Hepatocyte (in vitro differentiated cells): ENCODE measurements around the gene VPS51. TPM values are rescaled to one million over a fixed set of nuclear protein-coding genes. Genes with fewer than 3 reads are reported as not detected.

Experiments
- DNase-seq: peaks from one replicate; pipeline ENCODE4 v3.0.0-alpha.2; 2016; ENCODE audit warnings: low spot score
- H2AFZ ChIP-seq: fragments of 200-600 bp; sonication (generic); 2 replicates; pipeline ENCODE4 v1.6.0; 2016; ENCODE audit warnings: antibody characterized with exemption, mild to moderate bottlenecking
- H3K27ac ChIP-seq: fragments of 200-600 bp; sonication (generic); 2 replicates; pipeline ENCODE4 v1.5.1; 2016; ENCODE audit warnings: mild to moderate bottlenecking
- H3K27me3 ChIP-seq: fragments of 200-600 bp; sonication (generic); 2 replicates; pipeline ENCODE4 v1.6.1; 2016
- H3K36me3 ChIP-seq: fragments of 200-600 bp; sonication (generic); replicated peaks from 2 replicates; pipeline ENCODE4 v1.5.1; 2016; ENCODE audit warnings: low read depth; ENCODE audit not compliant: insufficient read depth
- H3K4me1 ChIP-seq: fragments of 200-600 bp; sonication (generic); 2 replicates; pipeline ENCODE4 v1.5.1; 2016; ENCODE audit warnings: mild to moderate bottlenecking, moderate library complexity; ENCODE audit not compliant: insufficient read depth
- H3K4me2 ChIP-seq: fragments of 200-600 bp; sonication (generic); 2 replicates; pipeline ENCODE4 v1.6.0; 2016
- H3K4me3 ChIP-seq: fragments of 200-600 bp; sonication (generic); 2 replicates; pipeline ENCODE4 v1.5.1; 2016; ENCODE audit warnings: mild to moderate bottlenecking
- H3K79me2 ChIP-seq: fragments of 200-600 bp; sonication (generic); 2 replicates; pipeline ENCODE4 v1.6.0; 2017; ENCODE audit warnings: mild to moderate bottlenecking
- H3K9me2 ChIP-seq: fragments of 200-600 bp; sonication (generic); replicated peaks from 2 replicates; pipeline ENCODE4 v1.6.0; 2017; ENCODE audit warnings: mild to moderate bottlenecking; ENCODE audit not compliant: insufficient read depth
- H3K9me3 ChIP-seq: fragments of 200-600 bp; sonication (generic); 2 replicates; pipeline ENCODE4 v1.5.1; 2016; ENCODE audit warnings: low read depth, mild to moderate bottlenecking
- H4K20me1 ChIP-seq: fragments of 200-600 bp; sonication (generic); 2 replicates; pipeline ENCODE4 v1.6.0; 2016; ENCODE audit warnings: mild to moderate bottlenecking; ENCODE audit not compliant: insufficient read depth, poor library complexity, severe bottlenecking
- CTCF ChIP-seq: fragments of 200-600 bp; sonication (generic); IDR thresholded peaks from 2 replicates; pipeline ENCODE4 v1.5.1; 2016; ENCODE audit warnings: antibody characterized with exemption, mild to moderate bottlenecking; ENCODE audit not compliant: poor library complexity
- EZH2 ChIP-seq: fragments of 200-600 bp; sonication (generic); IDR thresholded peaks from 2 replicates; pipeline ENCODE4 v1.6.1; 2016; ENCODE audit warnings: antibody characterized with exemption, mild to moderate bottlenecking, borderline replicate concordance
- EZH2phosphoT487 ChIP-seq: fragments of 200-600 bp; sonication (generic); IDR thresholded peaks from one replicate; pipeline ENCODE4 v1.6.1; 2018; ENCODE audit warnings: antibody characterized with exemption, mild to moderate bottlenecking, low read depth, moderate library complexity; ENCODE audit not compliant: unreplicated experiment, severe bottlenecking
- WGBS: methylation state at CpG from one replicate; pipeline ENCODE4 v1.1.6; 2016; ENCODE audit warnings: low lambda C conversion rate; ENCODE audit errors: missing lambda C conversion rate; 5-methylcytosine and 5-hydroxymethylcytosine counted together
- polyA plus RNA-seq: library from polyadenylated mRNA; unstranded; fragments of >200 nt; fragmentation: Nextera tagmentation; extraction: Ambion mirVana; gene quantifications from 2 replicates; pipeline ENCODE4 v1.2.1, GENCODE V29; 2016
- total RNA-seq: library from RNA; depleted of rRNA; stranded (reverse); fragments of >200 nt; gene quantifications from 2 replicates; pipeline ENCODE4 v1.2.3, GENCODE V29; 2014

The VPS51 gene
- total and polyA plus RNA-seq, 2 experiments from 2014 or later, result 63.5 to 242 TPM

DNA sequence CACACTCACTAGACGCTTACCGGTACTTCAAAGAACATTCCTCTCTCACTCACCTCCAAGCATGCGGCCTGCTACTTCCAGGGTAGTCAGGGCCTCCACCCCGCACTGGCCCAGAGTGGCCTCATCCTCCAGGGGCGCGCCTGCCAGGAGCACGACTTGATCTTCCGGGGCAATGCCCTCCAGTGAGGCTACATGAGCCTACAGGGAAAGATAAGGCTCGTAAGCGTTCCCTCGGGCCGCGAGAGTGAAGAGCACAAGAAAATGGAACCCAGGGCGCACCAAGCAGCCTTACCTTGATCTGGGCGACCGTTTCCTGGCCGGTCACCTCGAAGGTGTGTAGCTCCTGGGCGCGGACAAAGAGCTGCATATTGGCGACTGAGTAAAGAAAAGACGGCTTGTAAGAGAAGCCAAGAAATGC lies 25.4 kb downstream of the VPS51 start:
- TF ChIP-seq CTCF (no peak), EZH2phosphoT487 (no peak), EZH2 (no peak)
- H3K9me3 ChIP-seq, result no peaks in the 10 kb centered on the region
- H3K36me3 ChIP-seq, result peaks cover 2% of the 10 kb centered on the region
- peaks cover 17% of the 10 kb centered on the region for H3K4me1 ChIP-seq
- no peaks in the 10 kb centered on the region for H3K9me2 ChIP-seq
- peak overlapping the region; percentile 89 for H3K4me2 ChIP-seq
- peak overlapping the region; percentile 60 for H3K4me3 ChIP-seq
- no peak overlapping the region for H2AFZ ChIP-seq
- H3K27ac ChIP-seq, result peak overlapping the region; percentile 93
- H4K20me1 ChIP-seq, result no peaks in the 10 kb centered on the region
- peak; percentile 72 for DNase-seq
- no peaks in the 10 kb centered on the region for H3K27me3 ChIP-seq
- peaks cover 58% of the 10 kb centered on the region for H3K79me2 ChIP-seq
- WGBS, result 3% methylated on average over 22 of the region's 22 CpGs

- Histone ChIP-seq H3K36me3 (peaks cover 2% of the 10 kb centered on the region), H3K27ac (peak within 1 kb of the TSS; percentile 96), H4K20me1 (no peaks in the 10 kb centered on the region), H3K27me3 (no peaks in the 10 kb centered on the region), H3K9me2 (no peaks in the 10 kb centered on the region), H2AFZ (peak within 1 kb of the TSS; percentile 77), H3K4me1 (peaks cover 12% of the 10 kb centered on the region), H3K79me2 (peaks cover 53% of the 10 kb centered on the region), H3K9me3 (no peaks in the 10 kb centered on the region), H3K4me2 (peak within 1 kb of the TSS; percentile 89), H3K4me3 (peak within 1 kb of the TSS; percentile 60)
- TF ChIP-seq EZH2phosphoT487 (no peak), CTCF (no peak), EZH2 (no peak)
- peak; percentile 100 for DNase-seq
- under 1% methylated on average over 64 of the region's 64 CpGs for WGBS
Observed at GRCh38 chr11:65121865-65122696, 26.1 kb downstream of the VPS51 start, which contains the start of the genes FAU and MRPL49. FAU (minus strand) TSS chr11:65122134; CDS start chr11:65121813, 321 bp downstream. MRPL49 (plus strand) TSS chr11:65122321; CDS start chr11:65122347, 26 bp downstream.

DNA sequence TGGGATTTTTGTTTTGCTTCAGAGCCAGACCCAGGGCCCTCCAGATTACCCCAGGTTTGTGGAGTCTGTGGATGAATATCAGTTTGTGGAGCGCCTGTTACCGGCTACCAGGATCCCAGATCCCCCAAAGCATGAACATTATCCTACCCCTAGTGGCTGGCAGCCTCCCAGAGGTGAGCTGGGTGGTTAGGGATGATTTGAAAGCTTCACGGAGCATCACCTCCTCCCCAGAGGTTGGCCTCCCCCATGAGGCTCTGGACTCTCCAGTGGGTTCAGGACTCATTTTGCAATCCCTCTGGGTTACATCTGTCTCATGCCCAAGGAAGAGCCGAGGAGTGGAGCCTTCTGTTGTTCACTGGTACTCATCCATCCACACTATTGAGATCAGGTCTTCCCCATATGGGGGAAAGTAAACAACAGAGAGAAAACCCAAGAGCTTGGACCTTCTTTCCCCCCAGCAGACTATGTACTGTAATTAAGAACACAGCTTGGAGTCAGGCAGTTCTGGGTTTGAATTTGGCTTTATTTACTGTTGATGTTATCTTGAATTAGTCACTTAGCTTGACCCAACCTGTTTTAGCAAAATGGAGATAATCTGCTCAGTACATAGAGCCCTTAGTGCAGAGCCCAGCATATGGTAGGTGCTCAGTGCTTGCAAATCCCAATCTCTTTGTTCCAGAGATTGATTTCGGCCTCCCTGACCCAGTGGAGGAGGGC lies 28.6 kb downstream of the VPS51 start:
- H2AFZ ChIP-seq, result no peak overlapping the region
- no peak overlapping the region for H3K4me2 ChIP-seq
- H3K4me1 ChIP-seq, result peaks cover 12% of the 10 kb centered on the region
- DNase-seq, result no peak
- H3K9me2 ChIP-seq, result no peaks in the 10 kb centered on the region
- H3K9me3 ChIP-seq, result no peaks in the 10 kb centered on the region
- H3K36me3 ChIP-seq, result peaks cover 2% of the 10 kb centered on the region
- WGBS, result 93% methylated on average over 5 of the region's 5 CpGs
- H3K27me3 ChIP-seq, result no peaks in the 10 kb centered on the region
- no peaks in the 10 kb centered on the region for H4K20me1 ChIP-seq
- TF ChIP-seq EZH2phosphoT487 (no peak), EZH2 (no peak), CTCF (no peak)
- H3K4me3 ChIP-seq, result no peak overlapping the region
- H3K27ac ChIP-seq, result no peak overlapping the region
- peaks cover 46% of the 10 kb centered on the region for H3K79me2 ChIP-seq
